Left lung (tissue), 10 donors: Measurements from ENCODE around the gene GRAMD2B. TPM values are rescaled to one million over a fixed set of nuclear protein-coding genes. Genes with fewer than 3 reads are reported as not detected.

Source experiments
- ATAC-seq: fragments of 200-7000 bp; cut with Tn5 transposase; one replicate; pipeline ENCODE4 v1.9.1; 2020; ENCODE audit warnings: moderate library complexity
- DNase-seq, 4 donors: peaks; one replicate each; pipeline ENCODE4 v3.0.0-alpha.2; 2013 to 2020
- H3K27ac ChIP-seq, 2 donors: fragments of 200-600 bp; sonication (generic) in 1 of 2; one replicate each; pipeline versions ENCODE4 v1.5.0 to v1.8.0; 2020 to 2021
- H3K27me3 ChIP-seq, 2 donors: fragments of 200-600 bp; sonication (generic) in 1 of 2; one replicate each; pipeline versions ENCODE4 v1.5.0 to v1.8.0; 2020 to 2021
- H3K36me3 ChIP-seq, 2 donors: fragments of 200-600 bp; sonication (generic) in 1 of 2; one replicate each; pipeline versions ENCODE4 v1.5.0 to v1.8.0; 2020 to 2021
- H3K4me1 ChIP-seq, 2 donors: fragments of 200-600 bp; one replicate each; pipeline ENCODE4 v1.8.0; 2021
- H3K4me3 ChIP-seq, 2 donors: fragments of 200-600 bp; sonication (generic) in 1 of 2; one replicate each; pipeline versions ENCODE4 v1.5.0 to v1.8.0; 2020 to 2021; ENCODE audit warnings: mild to moderate bottlenecking in 1 of 2
- H3K9me3 ChIP-seq, 2 donors: fragments of 200-600 bp; sonication (generic) in 1 of 2; one replicate each; pipeline versions ENCODE4 v1.5.0 to v1.8.0; 2020 to 2021
- CTCF ChIP-seq, 2 donors: fragments of 200-600 bp; sonication (generic) in 1 of 2; IDR thresholded peaks; one replicate each; pipeline versions ENCODE4 v1.5.0 to v1.8.0; 2021; ENCODE audit warnings: antibody characterized with exemption in 2 of 2
- intact Hi-C, 2 donors: fragments of 100-400 bp; cut with DNase I; formaldehyde crosslinking; loops; one replicate each; pipeline versions ENCODE4 v1.11.2 to v1.14.2; 2022
- polyA plus RNA-seq, 6 donors: library from polyadenylated mRNA; unstranded; fragments of 120-200 nt; gene quantifications; one replicate each; pipeline ENCODE4 v1.2.1, GENCODE V29; 2013; ENCODE audit not compliant: insufficient read length in 6 of 6
- total RNA-seq, 2 donors: library from RNA; stranded (reverse); fragmentation: NEBNext Ultra II Directional; extraction: Animal tissue kit (Norgen Biotek cat#: 25700); gene quantifications; one replicate each; pipeline ENCODE4 v1.2.1, GENCODE V29; 2021
- donor health status: DM: no; HTN: yes; CAD: no.
- donor health status: DM: no; HTN: no; CAD: no.

Gene GRAMD2B
- total and polyA plus RNA-seq, 8 donors: 9.8 to 19.2 (median 11.6) TPM

GRCh38 chr5:126513302-126513701 lies 90.1 kb downstream of the GRAMD2B start:
- H3K27me3 ChIP-seq: no peaks in the 10 kb centered on the region
- no peaks in the 10 kb centered on the region for H3K9me3 ChIP-seq
- no peak for TF ChIP-seq CTCF (IDR thresholded peaks at IDR 0.05)
- no peak overlapping the region for H3K4me3 ChIP-seq
- H3K27ac ChIP-seq: no peak overlapping the region
- no peaks in the 10 kb centered on the region for H3K36me3 ChIP-seq
- intact Hi-C loops: no loop called here
- DNase-seq (no peak), ATAC-seq (no peak)
- H3K4me1 ChIP-seq: peaks cover 0 to 10% of the 10 kb centered on the region in 2 donors

GRCh38 chr5:126513703-126514102 lies 90.5 kb downstream of the GRAMD2B start:
- no peaks in the 10 kb centered on the region for H3K36me3 ChIP-seq
- H3K27ac ChIP-seq: no peak overlapping the region
- ATAC-seq (no peak), DNase-seq (no peak)
- no peaks in the 10 kb centered on the region for H3K27me3 ChIP-seq
- no peak overlapping the region for H3K4me3 ChIP-seq
- no peak for TF ChIP-seq CTCF (IDR thresholded peaks at IDR 0.05)
- no peaks in the 10 kb centered on the region for H3K9me3 ChIP-seq
- intact Hi-C loops: no loop called here
- H3K4me1 ChIP-seq: peaks cover 0 to 10% of the 10 kb centered on the region in 2 donors

GRCh38 chr5:126514131-126514557 lies 90.9 kb downstream of the GRAMD2B start:
- no peak for TF ChIP-seq CTCF (IDR thresholded peaks at IDR 0.05)
- H3K4me3 ChIP-seq: no peak overlapping the region
- no peaks in the 10 kb centered on the region for H3K27me3 ChIP-seq
- peaks cover 0 to 8% of the 10 kb centered on the region in 2 donors for H3K4me1 ChIP-seq
- ATAC-seq (no peak), DNase-seq (no peak)
- intact Hi-C loops: no loop called here
- H3K36me3 ChIP-seq: no peaks in the 10 kb centered on the region
- peak overlapping the region in 1 of 2 donors; percentile 26 for H3K27ac ChIP-seq
- H3K9me3 ChIP-seq: no peaks in the 10 kb centered on the region

GRCh38 chr5:126514558-126515141 lies 91.4 kb downstream of the GRAMD2B start:
- ATAC-seq: no peak
- no peaks in the 10 kb centered on the region for H3K9me3 ChIP-seq
- peak overlapping the region in 1 of 2 donors; percentile 26 for H3K27ac ChIP-seq
- no peak overlapping the region for H3K4me3 ChIP-seq
- no peaks in the 10 kb centered on the region for H3K27me3 ChIP-seq
- no peaks in the 10 kb centered on the region for H3K36me3 ChIP-seq
- DNase-seq: no peak
- intact Hi-C loops: no loop called here
- no peak for TF ChIP-seq CTCF (IDR thresholded peaks at IDR 0.05)
- peaks cover 3 to 6% of the 10 kb centered on the region in 2 donors for H3K4me1 ChIP-seq

GRCh38 chr5:126515337-126515736 lies 92.1 kb downstream of the GRAMD2B start:
- peaks cover 9 to 10% of the 10 kb centered on the region in 2 donors for H3K4me1 ChIP-seq
- intact Hi-C loops: no loop called here
- no peak for DNase-seq
- H3K27me3 ChIP-seq: no peaks in the 10 kb centered on the region
- H3K4me3 ChIP-seq: no peak overlapping the region
- H3K9me3 ChIP-seq: no peaks in the 10 kb centered on the region
- ATAC-seq: no peak
- H3K36me3 ChIP-seq: no peaks in the 10 kb centered on the region
- H3K27ac ChIP-seq: no peak overlapping the region
- TF ChIP-seq CTCF (IDR thresholded peaks at IDR 0.05): no peak
